H1 (cell line): Measurements from ENCODE around the gene BPIFB6. TPM values are rescaled to one million over a fixed set of nuclear protein-coding genes. Genes with fewer than 3 reads are reported as not detected.
A peak's percentile ranks its signal among the peaks of the same experiment; 100 is the strongest.

Source experiments
- CTCF ChIA-PET: fragments of 300-600 bp; sonication (Branson Sonifier 250); formaldehyde crosslinking; loops from one replicate; lab custom pipeline; 2021; ENCODE audit not compliant: partially characterized antibody; lab: Charles Lee
- POLR2A ChIA-PET: fragments of 300-600 bp; sonication (Branson Sonifier 250); formaldehyde crosslinking; loops from one replicate; lab custom pipeline; 2021; ENCODE audit warnings: inconsistent platforms; ENCODE audit not compliant: partially characterized antibody; lab: Charles Lee
- DNase-seq, 2 experiments: peaks; one replicate each; pipeline versions ENCODE4 v3.0.0 to v3.0.0-alpha.2; 2010 to 2022; ENCODE audit warnings: low spot score in 2 of 2, low read depth in 1 of 2, mixed read lengths in 1 of 2
- FAIRE-seq: peaks from 2 replicates; lab custom pipeline; 2011; peaks lifted over from hg19 to GRCh38; lab: Jason Lieb, UNC
- H2AFZ ChIP-seq: 2 replicates; pipeline ENCODE4 v1.8.1; 2012; ENCODE audit warnings: low read length, inconsistent platforms
- H2AK5ac ChIP-seq: 2 replicates; pipeline ENCODE4 v1.6.1; 2013; ENCODE audit warnings: low read depth, low read length
- H2BK120ac ChIP-seq: replicated peaks from 2 replicates; pipeline ENCODE3; 2013; ENCODE audit warnings: low read depth, low read length, inconsistent platforms
- H2BK12ac ChIP-seq: 2 replicates; pipeline ENCODE4 v1.6.1; 2013; ENCODE audit warnings: low read depth, low read length
- H2BK15ac ChIP-seq: 2 replicates; pipeline ENCODE4 v1.6.1; 2013; ENCODE audit warnings: low read length
- H2BK20ac ChIP-seq: 2 replicates; pipeline ENCODE4 v1.6.1; 2013; ENCODE audit warnings: low read length
- H2BK5ac ChIP-seq: 2 replicates; pipeline ENCODE4 v1.6.1; 2013; ENCODE audit warnings: low read depth, low read length
- H3K14ac ChIP-seq: 2 replicates; pipeline ENCODE4 v1.6.1; 2013; ENCODE audit warnings: inconsistent platforms; ENCODE audit not compliant: insufficient read length
- H3K18ac ChIP-seq: 2 replicates; pipeline ENCODE4 v1.6.1; 2013; ENCODE audit warnings: low read length; ENCODE audit errors: extremely low read depth
- H3K23ac ChIP-seq: 2 replicates; pipeline ENCODE4 v1.6.1; 2013; ENCODE audit warnings: inconsistent platforms; ENCODE audit not compliant: insufficient read length
- H3K23me2 ChIP-seq: 2 replicates; pipeline ENCODE4 v1.6.1; 2013; ENCODE audit warnings: low read depth, low read length
- H3K27ac ChIP-seq: 2 replicates; pipeline ENCODE4 v1.6.1; 2011; ENCODE audit warnings: low read depth, low read length, inconsistent platforms
- H3K27me3 ChIP-seq, 4 experiments: replicated peaks in 1 of 4; 1 replicate in 1 of 4; 2 replicates in 3 of 4; pipeline versions ENCODE4 v1.6.1 to v1.8.1; 2011 to 2013; ENCODE audit warnings: low read length in 3 of 4, mild to moderate bottlenecking in 3 of 4, inconsistent platforms in 2 of 4, mixed read lengths in 2 of 4, moderate library complexity in 1 of 4; ENCODE audit not compliant: control insufficient read depth in 3 of 4, insufficient read depth in 3 of 4; ENCODE audit errors: extremely low read depth in 1 of 4
- H3K36me3 ChIP-seq, 4 experiments: 2 replicates each; pipeline versions ENCODE4 v1.6.1 to v1.8.1; 2011 to 2013; ENCODE audit warnings: mild to moderate bottlenecking in 4 of 4, low read length in 3 of 4, moderate library complexity in 2 of 4, control low read depth in 1 of 4, inconsistent platforms in 1 of 4; ENCODE audit not compliant: insufficient read depth in 4 of 4, control insufficient read depth in 2 of 4
- H3K4ac ChIP-seq: replicated peaks from 2 replicates; pipeline ENCODE3; 2013; ENCODE audit warnings: low read length, low read depth, mixed read lengths, inconsistent platforms; ENCODE audit not compliant: insufficient read length
- H3K4me1 ChIP-seq, 4 experiments: replicated peaks in 1 of 4; 1 replicate in 1 of 4; 2 replicates in 3 of 4; pipeline versions ENCODE4 v1.6.1 to v1.8.1; 2011 to 2013; ENCODE audit warnings: low read length in 3 of 4, inconsistent platforms in 2 of 4, mixed read lengths in 1 of 4; ENCODE audit not compliant: insufficient read depth in 4 of 4, control insufficient read depth in 3 of 4
- H3K4me2 ChIP-seq, 2 experiments: 2 replicates each; pipeline versions ENCODE4 v1.6.1 to v1.8.1; 2011 to 2013; ENCODE audit warnings: low read depth in 2 of 2, low read length in 2 of 2, control low read depth in 1 of 2, inconsistent platforms in 1 of 2, mild to moderate bottlenecking in 1 of 2; ENCODE audit not compliant: insufficient read depth in 1 of 2
- H3K4me3 ChIP-seq, 4 experiments: fragments of 200-600, 300-600 bp in 1 of 4; sonication (generic), shearing (Covaris generic), sonication (Bioruptor Twin) in 1 of 4; 2 replicates each; pipeline versions ENCODE4 v1.5.1 to v1.8.1; 2011 to 2016; ENCODE audit warnings: low read length in 4 of 4, low read depth in 3 of 4, control low read depth in 2 of 4, inconsistent platforms in 2 of 4, mild to moderate bottlenecking in 2 of 4, mixed read lengths in 1 of 4, moderate library complexity in 1 of 4; ENCODE audit not compliant: insufficient read depth in 2 of 4; ENCODE audit errors: extremely low read depth in 1 of 4
- H3K56ac ChIP-seq: replicated peaks from 2 replicates; pipeline ENCODE3; 2013; ENCODE audit warnings: low read depth, mild to moderate bottlenecking, mixed read lengths, low read length, inconsistent platforms; ENCODE audit not compliant: insufficient read length
- H3K79me1 ChIP-seq: 2 replicates; pipeline ENCODE4 v1.6.1; 2013; ENCODE audit warnings: low read depth, low read length, control low read depth
- H3K79me2 ChIP-seq, 2 experiments: 2 replicates each; pipeline versions ENCODE4 v1.6.1 to v1.8.1; 2012 to 2013; ENCODE audit warnings: low read length in 2 of 2, mild to moderate bottlenecking in 2 of 2, inconsistent platforms in 1 of 2; ENCODE audit not compliant: insufficient read depth in 2 of 2, control insufficient read depth in 1 of 2
- H3K9ac ChIP-seq, 4 experiments: replicated peaks in 1 of 4; 1 replicate in 1 of 4; 2 replicates in 3 of 4; pipeline versions ENCODE4 v1.6.1 to v1.8.1; 2011 to 2013; ENCODE audit warnings: low read depth in 3 of 4, low read length in 3 of 4, control low read depth in 2 of 4, mild to moderate bottlenecking in 2 of 4, moderate library complexity in 2 of 4, inconsistent platforms in 1 of 4; ENCODE audit errors: extremely low read depth in 1 of 4
- H3K9me3 ChIP-seq, 2 experiments: 2 replicates each; pipeline versions ENCODE4 v1.6.1 to v1.8.1; 2012 to 2013; ENCODE audit warnings: mild to moderate bottlenecking in 2 of 2, moderate library complexity in 2 of 2, control low read depth in 1 of 2, inconsistent platforms in 1 of 2, low read depth in 1 of 2, low read length in 1 of 2, mixed read lengths in 1 of 2; ENCODE audit not compliant: insufficient read depth in 2 of 2
- H4K20me1 ChIP-seq, 2 experiments: replicated peaks in 1 of 2; 2 replicates each; pipeline versions ENCODE3 to v1.8.1; 2011 to 2013; ENCODE audit warnings: inconsistent platforms in 2 of 2, low read length in 2 of 2, mild to moderate bottlenecking in 1 of 2; ENCODE audit not compliant: insufficient read depth in 2 of 2, control insufficient read depth in 1 of 2
- H4K5ac ChIP-seq: 2 replicates; pipeline ENCODE4 v1.6.1; 2013; ENCODE audit warnings: low read length, low read depth, mixed read lengths, inconsistent platforms; ENCODE audit not compliant: insufficient read length
- H4K8ac ChIP-seq: 2 replicates; pipeline ENCODE4 v1.8.0; 2013; ENCODE audit warnings: mild to moderate bottlenecking, moderate library complexity, low read length, inconsistent platforms; ENCODE audit not compliant: insufficient read depth; ENCODE audit errors: extremely low read depth
- H4K91ac ChIP-seq: replicated peaks from 2 replicates; pipeline ENCODE3; 2013; ENCODE audit warnings: low read length, mixed read lengths, inconsistent platforms; ENCODE audit not compliant: insufficient read length
- KDM1A ChIP-seq: fragments of 200-600, 300-600 bp; sonication (generic); IDR thresholded peaks from 2 replicates; pipeline ENCODE4 v1.7.1; 2016; ENCODE audit warnings: mild to moderate bottlenecking, low read length, borderline replicate concordance
- KDM4A ChIP-seq: IDR thresholded peaks from one replicate; pipeline ENCODE4 v1.7.1; 2012; ENCODE audit warnings: low read depth, mild to moderate bottlenecking, moderate library complexity, low read length, inconsistent platforms; ENCODE audit not compliant: severe bottlenecking
- RNF2 ChIP-seq: fragments of 200-900, 300-1000 bp; sonication (generic); IDR thresholded peaks from 2 replicates; pipeline ENCODE4 v1.7.1; 2016; ENCODE audit warnings: borderline replicate concordance, low read depth, mild to moderate bottlenecking, antibody characterized with exemption, low read length; ENCODE audit not compliant: poor library complexity, severe bottlenecking; ENCODE audit errors: missing control alignments
- SP4 ChIP-seq: IDR thresholded peaks from 2 replicates; pipeline ENCODE4 v1.6.1; 2012; ENCODE audit warnings: low read length, inconsistent platforms
- SUZ12 ChIP-seq: fragments of 200-600 bp; sonication (generic); IDR thresholded peaks from 2 replicates; pipeline ENCODE4 v1.6.1; 2012; ENCODE audit warnings: mild to moderate bottlenecking, inconsistent platforms, low read length, moderate library complexity, mixed read lengths
- WGBS, 2 experiments: shearing (Covaris generic) in 1 of 2; methylation state at CpG; one replicate each; pipeline versions ENCODE4 v1.1.6 to v1.1.7; 2013 to 2015; ENCODE audit warnings: low lambda C conversion rate in 2 of 2, mixed read lengths in 2 of 2, inconsistent platforms in 1 of 2, low coverage in 1 of 2, missing lambda C conversion rate in 1 of 2; ENCODE audit not compliant: insufficient replicate concordance in 2 of 2, insufficient coverage in 1 of 2, insufficient read length in 1 of 2; ENCODE audit errors: extremely low coverage in 1 of 2, missing lambda C conversion rate in 1 of 2; 5-methylcytosine and 5-hydroxymethylcytosine counted together
- polyA plus RNA-seq, 7 experiments: library from polyadenylated mRNA; depleted of rRNA in 3 of 7; stranded (reverse) in 5 of 7; unstranded in 2 of 7; fragments of >200 nt in 5 of 7; fragments of 200-250 nt in 2 of 7; gene quantifications; 1 replicate in 5 of 7; 2 replicates in 1 of 7; 4 replicates in 1 of 7; pipeline versions ENCODE4 v1.2.1 to v1.2.3, GENCODE V29; 2011 to 2013; ENCODE audit warnings: missing spikeins in 2 of 7, mixed read lengths in 2 of 7
- total RNA-seq: library from RNA; stranded (reverse); fragmentation: NEBNext Ultra II Directional; extraction: Animal tissue kit (Norgen Biotek cat#: 25700); gene quantifications from 2 replicates; pipeline ENCODE4 v1.2.1, GENCODE V29; 2021

The BPIFB6 gene
- total and polyA plus RNA-seq, 2 of the 8 experiments (the other 6 are each of a cell fraction or from before 2014, with no cell fraction given), result not detected

- no peaks in the 10 kb centered on the region for H3K36me3 ChIP-seq
- no peak for FAIRE-seq
- H2BK15ac ChIP-seq, result no peak overlapping the region
- no peak overlapping the region for H4K5ac ChIP-seq
- H3K4me1 ChIP-seq, result peaks cover 0 to 7% (median 0%) of the 10 kb centered on the region in 4 experiments; a peak in 2 of 7 replicates
- H3K4me2 ChIP-seq, result no peak overlapping the region
- H4K91ac ChIP-seq, result no peak overlapping the region
- no peak overlapping the region for H3K14ac ChIP-seq
- no peaks in the 10 kb centered on the region for H4K20me1 ChIP-seq
- peak overlapping the region; percentile 63; the same call in 1 of the 2 replicates for H2BK12ac ChIP-seq
- 0 out of 4 replicates have a peak, but pooled peaks cover 0 to 2% of the 10 kb centered on the region in 2 experiments for H3K9me3 ChIP-seq
- no peak overlapping the region for H3K18ac ChIP-seq
- H4K8ac ChIP-seq, result no peak overlapping the region; the same call in 1 of the 2 replicates
- no peaks in the 10 kb centered on the region for H3K27me3 ChIP-seq
- CTCF ChIA-PET, result interaction anchor here (0.9 to 3.8 kb wide), 4 partner anchors 14 to 107 kb away, joined by 3 to 22 read pairs (median 4); no protein-coding TSS in a partner anchor
- no peaks in the 10 kb centered on the region for H3K79me2 ChIP-seq
- H2AK5ac ChIP-seq, result no peak overlapping the region
- peak overlapping the region; percentile 75 for H2BK5ac ChIP-seq
- no peak overlapping the region for H3K4ac ChIP-seq
- TF ChIP-seq SP4 (no peak), KDM4A (no peak), KDM1A (no peak), RNF2 (no peak), SUZ12 (no peak)
- TF ChIP-seq, all 59 proteins: peak for 0
- no peak overlapping the region for H3K9ac ChIP-seq
- no peak overlapping the region for H2BK20ac ChIP-seq
- H2AFZ ChIP-seq, result no peak overlapping the region
- H3K56ac ChIP-seq, result no peak overlapping the region
- no peaks in the 10 kb centered on the region for H3K79me1 ChIP-seq
- no peaks in the 10 kb centered on the region for H3K23me2 ChIP-seq
- 90% methylated on average over 16 of the region's 19 CpGs; no CpG with 5 or more reads in 1 of the 2 experiments for WGBS, 2 experiments
- no peak for DNase-seq
- H3K27ac ChIP-seq, result no peak overlapping the region
- H2BK120ac ChIP-seq, result no peak overlapping the region
- POLR2A ChIA-PET, result no interaction called here
- H3K23ac ChIP-seq, result no peak overlapping the region
- H3K4me3 ChIP-seq, result no peak overlapping the region
Observed at GRCh38 chr20:33009214-33010132, 22.0 kb upstream of the BPIFB6 start.
